Nephron progenitor cell (in vitro differentiated cells): ENCODE results near the gene NCOA7.

Experiments used
- DNase-seq: peaks from one replicate; pipeline ENCODE4 v3.0.0; 2021
- H3K27ac Mint-ChIP-seq: 2 replicates; pipeline ENCODE4 v1.8.0; 2021; ENCODE audit warnings: mild to moderate bottlenecking, moderate library complexity, mixed read lengths
- H3K27me3 Mint-ChIP-seq: 2 replicates; pipeline ENCODE4 v1.8.0; 2021; ENCODE audit warnings: mild to moderate bottlenecking, low read depth, mixed read lengths; ENCODE audit not compliant: poor library complexity
- H3K36me3 Mint-ChIP-seq: 2 replicates; pipeline ENCODE4 v1.8.0; 2021; ENCODE audit warnings: low read depth, mixed read lengths
- H3K4me1 Mint-ChIP-seq: 2 replicates; pipeline ENCODE4 v1.8.0; 2021; ENCODE audit warnings: mixed read lengths
- H3K4me3 Mint-ChIP-seq: 2 replicates; pipeline ENCODE4 v1.8.0; 2021; ENCODE audit warnings: mild to moderate bottlenecking, moderate library complexity, mixed read lengths
- H3K9me3 Mint-ChIP-seq: 2 replicates; pipeline ENCODE4 v1.8.0; 2021; ENCODE audit warnings: mild to moderate bottlenecking, moderate library complexity, mixed read lengths
- CTCF ChIP-seq: fragments of 200-600 bp; sonication (generic); IDR thresholded peaks from 2 replicates; pipeline ENCODE4 v1.5.0; 2021; ENCODE audit warnings: antibody characterized with exemption

NCOA7 gene

GRCh38 chr6:125779924-125780539 lies 10.7 kb upstream of the NCOA7 start:
- no peak overlapping the region for H3K4me3 Mint-ChIP-seq
- DNase-seq, result peak; percentile 83
- H3K27ac Mint-ChIP-seq, result no peak overlapping the region
- peaks cover 6% of the 10 kb centered on the region for H3K9me3 Mint-ChIP-seq
- no peaks in the 10 kb centered on the region for H3K4me1 Mint-ChIP-seq
- TF ChIP-seq CTCF, result no peak
- no peaks in the 10 kb centered on the region for H3K36me3 Mint-ChIP-seq
- H3K27me3 Mint-ChIP-seq, result no peaks in the 10 kb centered on the region

GRCh38 chr6:125780540-125781313 lies 10.0 kb upstream of the NCOA7 start:
- TF ChIP-seq CTCF, result no peak
- H3K27me3 Mint-ChIP-seq, result no peaks in the 10 kb centered on the region
- H3K4me3 Mint-ChIP-seq, result no peak overlapping the region
- H3K27ac Mint-ChIP-seq, result no peak overlapping the region
- DNase-seq, result peak; percentile 39
- no peaks in the 10 kb centered on the region for H3K4me1 Mint-ChIP-seq
- peaks cover 6% of the 10 kb centered on the region for H3K9me3 Mint-ChIP-seq
- no peaks in the 10 kb centered on the region for H3K36me3 Mint-ChIP-seq

- no peaks in the 10 kb centered on the region for H3K36me3 Mint-ChIP-seq
- H3K4me1 Mint-ChIP-seq, result no peaks in the 10 kb centered on the region
- peaks cover 6% of the 10 kb centered on the region for H3K9me3 Mint-ChIP-seq
- H3K27ac Mint-ChIP-seq, result no peak overlapping the region
- H3K4me3 Mint-ChIP-seq, result no peak overlapping the region
- DNase-seq, result no peak
- H3K27me3 Mint-ChIP-seq, result no peaks in the 10 kb centered on the region
- no peak for TF ChIP-seq CTCF
Measured at GRCh38 chr6:125781314-125781868, 9.4 kb upstream of the NCOA7 start.

GRCh38 chr6:125784365-125784764 lies 6.4 kb upstream of the NCOA7 start:
- Mint-ChIP-seq H3K9me3 (peaks cover 6% of the 10 kb centered on the region), H3K4me3 (no peak overlapping the region), H3K27me3 (no peaks in the 10 kb centered on the region), H3K4me1 (peaks cover 12% of the 10 kb centered on the region), H3K27ac (no peak overlapping the region), H3K36me3 (no peaks in the 10 kb centered on the region)
- TF ChIP-seq CTCF, result no peak
- DNase-seq, result no peak

- H3K27ac Mint-ChIP-seq, result no peak overlapping the region
- H3K27me3 Mint-ChIP-seq, result peaks cover 2% of the 10 kb centered on the region
- TF ChIP-seq CTCF, result no peak
- H3K36me3 Mint-ChIP-seq, result no peaks in the 10 kb centered on the region
- no peak for DNase-seq
- peaks cover under 1% of the 10 kb centered on the region for H3K9me3 Mint-ChIP-seq
- H3K4me1 Mint-ChIP-seq, result peaks cover 32% of the 10 kb centered on the region
- H3K4me3 Mint-ChIP-seq, result no peak overlapping the region
Measured at GRCh38 chr6:125787791-125788190, 3.0 kb upstream of the NCOA7 start.
